DMS153 treated with DMSO at 0.1 percent for 48 hours (cell line): Measurements from ENCODE around the gene CFAP221.

Experiments used
- DNase-seq: peaks from one replicate; lab custom pipeline; 2025; ENCODE audit not compliant: unreplicated experiment; lab: John Stamatoyannopoulos, UW

Gene CFAP221

GRCh38 chr2:119544075-119544938 lies at the start of gene CFAP221:
Gene CFAP221, plus strand, starts transcription at chr2:119544449. Its CDS starts 1,683 bp downstream, at chr2:119546132.
- DNase-seq: peak; percentile 49

DNA sequence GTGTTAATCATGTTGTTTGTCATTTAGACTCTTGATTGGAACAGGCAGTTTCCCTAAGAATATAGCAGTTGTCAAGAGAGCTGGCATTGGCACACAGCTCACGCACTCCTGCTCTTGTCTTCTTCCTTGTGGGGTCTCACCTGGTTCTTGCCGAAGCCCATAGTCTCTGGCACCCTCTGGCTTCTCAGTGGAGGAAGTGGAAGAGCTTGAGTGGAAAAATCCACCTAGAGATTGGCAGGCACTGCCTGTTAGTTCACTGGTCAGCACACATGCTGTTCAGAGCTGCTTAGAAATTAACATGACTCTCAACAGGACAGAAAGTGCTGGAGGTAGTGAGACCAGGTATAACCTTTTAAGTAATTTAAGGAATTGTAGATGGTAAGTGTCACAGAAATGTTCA lies 48.3 kb upstream of the CFAP221 start:
- DNase-seq: no peak

GRCh38 chr2:119496682-119497081 lies 47.6 kb upstream of the CFAP221 start:
- no peak for DNase-seq

DNA sequence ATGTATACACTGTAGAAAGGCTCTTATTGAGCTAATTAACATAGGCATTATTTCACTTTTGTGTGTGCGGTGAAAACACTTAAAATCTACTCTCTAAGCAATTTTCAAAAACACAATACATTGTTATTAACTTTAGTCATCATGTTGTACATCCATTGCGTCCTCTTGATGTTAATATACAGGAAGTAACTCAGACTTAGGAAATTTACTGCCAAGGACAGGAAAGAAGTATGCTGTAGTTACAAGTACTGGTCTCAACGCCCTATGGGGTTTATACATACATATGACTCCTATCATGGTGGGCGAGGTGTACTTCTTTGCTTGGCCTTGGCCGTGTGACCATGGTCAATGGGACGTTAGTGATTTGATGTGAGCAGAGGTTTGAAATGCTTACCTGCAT lies 35.5 kb upstream of the CFAP221 start:
- DNase-seq: no peak

DNA sequence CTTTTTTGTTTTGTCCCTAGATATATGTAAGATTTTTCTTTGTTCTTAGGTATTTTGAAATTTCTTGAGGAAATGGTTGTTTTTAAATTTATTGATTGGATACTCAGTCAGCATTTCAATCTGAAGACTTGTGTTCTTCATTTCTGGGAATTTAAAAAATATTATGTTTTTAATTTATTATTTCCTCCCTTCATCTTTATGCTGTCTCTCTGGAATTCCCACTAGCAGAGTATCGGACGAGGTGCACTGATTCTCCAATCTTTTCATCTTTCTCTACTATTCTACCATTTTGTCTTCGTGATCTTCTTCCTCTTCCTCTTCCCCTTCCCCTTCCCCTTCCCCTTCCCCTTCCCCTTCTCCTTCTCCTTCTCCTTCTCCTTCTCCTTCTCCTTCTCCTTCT lies 32.3 kb upstream of the CFAP221 start:
- DNase-seq: no peak

- DNase-seq: no peak
Measured at GRCh38 chr2:119512946-119513345, 31.3 kb upstream of the CFAP221 start.

GRCh38 chr2:119513832-119514231 lies 30.4 kb upstream of the CFAP221 start:
- no peak for DNase-seq

DNA sequence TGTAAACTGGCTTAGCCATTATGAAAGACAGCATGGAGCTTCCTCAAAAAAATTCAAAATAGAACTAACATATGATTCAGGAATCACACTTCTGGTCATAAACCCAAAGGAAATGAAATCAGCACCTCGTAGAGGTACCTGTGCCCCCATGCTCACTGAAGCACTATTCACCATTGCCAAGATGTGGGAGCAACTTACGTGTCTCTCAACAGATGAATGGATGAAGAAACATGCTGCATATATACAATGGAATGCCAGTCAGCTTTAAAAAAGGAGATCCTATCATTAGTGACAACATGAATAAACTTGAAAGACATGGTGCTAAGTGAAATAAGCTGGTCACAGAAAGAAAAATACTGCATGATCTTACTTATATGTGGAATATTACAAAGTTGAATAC lies 28.1 kb upstream of the CFAP221 start:
- DNase-seq: no peak

DNA sequence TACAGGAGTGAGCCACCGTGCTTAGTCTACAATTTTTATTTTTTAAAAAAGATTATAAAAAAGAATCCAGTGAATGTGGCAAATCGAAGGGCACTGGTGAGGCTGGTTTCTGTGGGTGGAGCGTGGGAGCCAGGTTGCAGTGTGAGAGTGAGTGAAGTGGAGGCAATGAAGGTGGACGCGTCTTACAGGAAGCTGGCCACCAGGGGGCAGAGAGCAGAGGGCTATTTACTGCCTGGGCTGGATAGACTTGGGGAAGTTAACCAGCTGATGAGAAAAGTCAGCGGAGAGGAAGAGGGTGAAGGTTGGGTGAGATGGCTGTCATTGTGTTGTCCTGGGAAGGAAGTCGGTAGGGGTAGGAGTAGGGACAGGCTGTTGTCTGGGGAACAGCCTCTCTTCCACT lies 26.8 kb upstream of the CFAP221 start:
- peak; percentile 0 for DNase-seq

DNA sequence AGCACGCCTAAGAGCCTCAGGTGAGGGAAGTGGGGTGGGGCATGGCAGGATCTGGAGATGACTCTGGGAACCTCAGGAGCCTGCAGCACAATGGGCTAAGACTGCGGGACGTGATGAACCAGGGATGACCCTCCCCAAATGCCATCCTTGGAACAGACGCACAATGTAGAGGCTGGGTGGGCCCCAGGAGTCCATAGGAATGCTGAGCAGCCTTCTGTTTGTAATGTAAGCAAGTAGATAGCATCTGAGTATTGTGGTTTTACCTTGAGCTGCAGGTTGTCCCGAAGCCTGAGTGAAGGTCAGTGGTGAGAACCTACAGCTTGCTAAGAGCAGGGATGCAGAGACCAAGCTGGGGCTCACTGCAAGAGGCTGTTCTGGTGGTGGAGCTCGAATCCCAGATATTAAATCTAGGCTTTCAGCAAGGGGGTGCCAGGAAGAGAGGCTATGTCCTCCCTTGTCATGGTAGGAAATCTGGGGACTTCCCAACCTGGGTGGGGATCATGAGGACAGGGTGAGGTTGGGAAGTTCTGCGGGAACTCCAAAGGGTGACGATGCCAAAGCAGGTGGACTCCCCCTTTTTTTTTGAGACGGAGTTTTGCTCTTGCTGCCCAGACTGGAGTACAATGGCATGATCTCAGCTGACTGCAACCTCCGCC lies 25.7 kb upstream of the CFAP221 start:
- no peak for DNase-seq

DNA sequence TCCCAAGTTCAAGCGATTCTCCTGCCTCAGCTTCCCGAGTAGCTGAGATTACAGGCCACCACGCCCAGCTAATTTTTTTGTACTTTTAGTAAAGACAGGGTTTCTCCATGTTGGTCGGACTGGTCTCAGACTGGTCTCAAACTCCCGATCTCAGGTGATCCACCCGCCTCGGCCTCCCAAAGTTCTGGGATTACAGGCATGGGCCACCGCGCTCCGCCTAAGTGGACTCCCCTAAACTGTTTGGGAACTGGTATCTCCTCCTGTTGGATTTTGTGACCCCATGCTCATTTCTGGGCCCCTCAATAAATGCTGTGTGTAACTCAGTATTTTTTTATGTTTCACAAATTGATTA lies 25.2 kb upstream of the CFAP221 start:
- DNase-seq: no peak

- DNase-seq: no peak
Measured at GRCh38 chr2:119520696-119521432, 23.4 kb upstream of the CFAP221 start.

DNA sequence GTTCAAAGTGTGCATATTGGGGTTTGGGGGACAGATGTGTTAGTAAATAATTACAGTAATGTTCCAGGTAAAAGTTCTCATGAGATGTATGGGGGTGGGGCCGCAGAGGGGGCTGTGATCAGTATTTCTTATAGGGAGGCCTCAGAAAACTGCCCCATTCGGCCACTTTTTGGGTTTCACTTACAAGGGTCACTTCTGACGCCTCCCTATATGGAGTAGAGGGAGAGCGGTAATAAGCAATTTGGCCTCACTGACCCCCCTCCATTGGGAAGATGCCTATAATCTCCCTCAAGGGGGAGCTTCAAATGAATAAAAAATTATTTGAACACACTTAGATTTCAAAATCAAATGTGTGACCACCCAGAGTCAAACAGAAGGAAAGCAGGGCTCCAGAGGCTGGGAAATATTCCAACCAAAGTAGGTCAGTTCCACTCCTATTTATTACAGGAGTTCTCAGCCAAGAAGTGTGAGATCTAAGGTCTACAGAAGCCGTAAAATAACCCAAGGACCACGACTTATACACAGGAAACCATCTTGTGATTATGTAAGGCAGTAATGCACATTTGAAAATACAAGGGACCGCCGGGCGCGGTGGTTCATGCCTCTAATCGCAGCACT lies 22.7 kb upstream of the CFAP221 start:
- DNase-seq: no peak

- DNase-seq: no peak
Measured at GRCh38 chr2:119522671-119523070, 21.6 kb upstream of the CFAP221 start.

- no peak for DNase-seq
Measured at GRCh38 chr2:119523383-119523951, 20.8 kb upstream of the CFAP221 start.

DNA sequence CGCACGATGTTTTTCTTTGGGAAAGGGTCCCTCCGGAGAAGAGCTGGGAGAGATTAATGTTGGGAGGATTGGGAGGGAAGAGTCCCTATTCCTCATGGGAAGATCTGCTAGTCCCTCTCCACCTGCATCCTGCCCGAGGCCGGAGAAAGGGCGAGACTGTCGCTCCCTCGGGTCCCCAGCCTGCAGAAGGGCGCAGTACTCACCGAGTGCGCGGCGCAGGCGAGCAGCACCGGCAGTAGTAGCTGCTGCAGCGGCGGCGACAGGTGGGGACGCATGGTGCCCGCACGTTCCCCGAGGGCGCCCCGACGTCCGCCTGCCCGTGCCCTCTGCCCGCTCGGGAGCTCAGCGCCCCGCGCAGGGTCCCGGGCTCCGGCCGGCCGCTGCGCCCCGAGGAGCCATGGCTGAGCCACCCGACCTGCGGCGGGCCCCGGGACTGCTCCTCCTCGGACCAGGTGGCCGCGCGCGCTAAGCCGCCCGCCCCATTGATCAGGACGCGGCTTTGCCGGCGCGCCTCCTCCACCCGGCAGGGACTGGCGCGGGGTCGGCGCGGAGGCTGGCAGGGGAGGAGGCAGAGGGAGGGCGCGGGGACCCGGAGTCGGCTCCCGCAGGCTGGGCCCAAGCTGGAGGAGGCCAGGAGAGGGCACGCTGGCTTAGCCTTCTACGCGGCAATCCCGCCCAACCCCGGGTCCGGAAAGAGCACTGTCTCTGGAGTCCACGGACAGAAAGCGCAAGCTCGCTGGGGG lies 20.1 kb upstream of the CFAP221 start, which contains the start of gene SCTR:
SCTR (minus strand) TSS at position 532 of the 743 bp plus-strand sequence; CDS start at position 275, 257 bp downstream.
- no peak for DNase-seq

DNA sequence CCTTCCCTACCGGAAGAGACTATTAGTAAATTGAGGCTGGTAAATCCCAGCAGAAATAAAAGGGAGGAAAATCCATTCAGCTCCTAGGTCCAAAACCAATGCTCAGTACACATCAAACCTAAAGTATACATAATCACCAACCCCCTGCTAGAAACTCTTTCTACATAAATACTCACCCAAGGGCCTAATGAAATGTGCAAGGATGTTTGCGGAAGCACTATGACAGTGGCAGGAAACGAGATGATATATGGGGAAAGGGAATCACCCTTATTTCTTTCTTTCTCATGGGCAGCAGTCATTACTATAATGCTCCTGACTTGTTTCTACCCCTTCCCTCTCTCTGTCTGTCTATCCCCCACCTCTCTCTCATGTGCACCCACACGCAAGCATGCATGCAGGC lies 18.6 kb upstream of the CFAP221 start:
- DNase-seq: no peak

GRCh38 chr2:119527999-119528398 lies 16.2 kb upstream of the CFAP221 start:
- no peak for DNase-seq

GRCh38 chr2:119531292-119531691 lies 13.0 kb upstream of the CFAP221 start:
- no peak for DNase-seq

- DNase-seq: no peak
Measured at GRCh38 chr2:119533560-119533959, 10.7 kb upstream of the CFAP221 start.
